Lower leg skin (tissue), 4 donors: ENCODE results near the gene TLNRD1. TPM values are rescaled to one million over a fixed set of nuclear protein-coding genes. Genes with fewer than 3 reads are reported as not detected.

Experiments used
- DNase-seq, 2 donors: peaks; one replicate each; pipeline ENCODE4 v3.0.0-alpha.2; 2019; ENCODE audit warnings: low spot score in 2 of 2
- H3K4me3 ChIP-seq: fragments of 200-600 bp; sonication (generic); 2 replicates; pipeline ENCODE4 v1.5.1; 2017; ENCODE audit warnings: mild to moderate bottlenecking, low read depth; ENCODE audit not compliant: poor library complexity, severe bottlenecking
- POLR2A ChIP-seq, 2 donors: fragments of 450-650 bp; IDR thresholded peaks; one replicate each; pipeline ENCODE4 v1.6.1; 2016 to 2017; ENCODE audit warnings: antibody characterized with exemption in 2 of 2, mild to moderate bottlenecking in 1 of 2, moderate library complexity in 1 of 2
- WGBS, 2 donors: methylation state at CpG; one replicate each; pipeline ENCODE4 v1.1.5; 2018; 5-methylcytosine and 5-hydroxymethylcytosine counted together
- intact Hi-C: fragments of 100-400 bp; cut with DNase I; formaldehyde crosslinking; loops from one replicate; pipeline ENCODE4 v1.15.0; 2023; ENCODE audit warnings: low total_unique reads
- total RNA-seq, 4 donors: library from RNA; depleted of rRNA; stranded (reverse); fragments of >200 nt; gene quantifications; one replicate each; pipeline ENCODE4 v1.1.0, GENCODE V29; 2016
- TF ChIP-seq, protein P1 (sequence below), 3 donors: fragments of 450-650 bp; IDR thresholded peaks; one replicate each; pipeline ENCODE4 v1.5.1; 2016; ENCODE audit warnings: antibody characterized with exemption in 3 of 3, mild to moderate bottlenecking in 3 of 3, moderate library complexity in 2 of 3

The TLNRD1 gene
- total RNA-seq, 4 donors from 2014 or later: 7.3 to 15.0 (median 12.1) TPM

DNA sequence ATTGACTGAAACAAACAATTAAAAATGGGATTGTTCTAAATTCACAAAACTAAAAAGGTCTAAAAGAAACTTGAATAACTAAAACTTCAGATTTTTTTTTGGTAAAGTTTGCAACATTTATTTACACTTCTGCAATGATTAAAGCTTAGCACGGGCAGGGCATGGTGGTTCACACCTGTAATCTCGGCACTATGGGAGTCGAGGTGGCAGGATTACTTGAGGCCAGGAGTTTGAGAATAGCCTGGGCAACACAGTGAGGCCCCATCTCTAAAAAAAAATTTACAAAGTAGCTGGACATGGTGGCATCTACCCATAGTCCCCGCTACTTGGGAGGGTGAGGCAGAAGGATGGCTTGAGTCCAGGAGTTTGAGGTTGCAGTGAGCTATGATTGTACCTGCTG is 31.6 kb downstream of the TLNRD1 start:
- WGBS, 2 donors: 61 to 66% methylated on average over 4 of the region's 4 CpGs
- no peak for DNase-seq
- H3K4me3 ChIP-seq: no peak overlapping the region
- intact Hi-C loops: no loop called here
- no peak for TF ChIP-seq POLR2A (IDR thresholded peaks at IDR 0.05)
- TF ChIP-seq, protein P1, sequence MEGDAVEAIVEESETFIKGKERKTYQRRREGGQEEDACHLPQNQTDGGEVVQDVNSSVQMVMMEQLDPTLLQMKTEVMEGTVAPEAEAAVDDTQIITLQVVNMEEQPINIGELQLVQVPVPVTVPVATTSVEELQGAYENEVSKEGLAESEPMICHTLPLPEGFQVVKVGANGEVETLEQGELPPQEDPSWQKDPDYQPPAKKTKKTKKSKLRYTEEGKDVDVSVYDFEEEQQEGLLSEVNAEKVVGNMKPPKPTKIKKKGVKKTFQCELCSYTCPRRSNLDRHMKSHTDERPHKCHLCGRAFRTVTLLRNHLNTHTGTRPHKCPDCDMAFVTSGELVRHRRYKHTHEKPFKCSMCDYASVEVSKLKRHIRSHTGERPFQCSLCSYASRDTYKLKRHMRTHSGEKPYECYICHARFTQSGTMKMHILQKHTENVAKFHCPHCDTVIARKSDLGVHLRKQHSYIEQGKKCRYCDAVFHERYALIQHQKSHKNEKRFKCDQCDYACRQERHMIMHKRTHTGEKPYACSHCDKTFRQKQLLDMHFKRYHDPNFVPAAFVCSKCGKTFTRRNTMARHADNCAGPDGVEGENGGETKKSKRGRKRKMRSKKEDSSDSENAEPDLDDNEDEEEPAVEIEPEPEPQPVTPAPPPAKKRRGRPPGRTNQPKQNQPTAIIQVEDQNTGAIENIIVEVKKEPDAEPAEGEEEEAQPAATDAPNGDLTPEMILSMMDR (IDR thresholded peaks at IDR 0.05): no peak

DNA sequence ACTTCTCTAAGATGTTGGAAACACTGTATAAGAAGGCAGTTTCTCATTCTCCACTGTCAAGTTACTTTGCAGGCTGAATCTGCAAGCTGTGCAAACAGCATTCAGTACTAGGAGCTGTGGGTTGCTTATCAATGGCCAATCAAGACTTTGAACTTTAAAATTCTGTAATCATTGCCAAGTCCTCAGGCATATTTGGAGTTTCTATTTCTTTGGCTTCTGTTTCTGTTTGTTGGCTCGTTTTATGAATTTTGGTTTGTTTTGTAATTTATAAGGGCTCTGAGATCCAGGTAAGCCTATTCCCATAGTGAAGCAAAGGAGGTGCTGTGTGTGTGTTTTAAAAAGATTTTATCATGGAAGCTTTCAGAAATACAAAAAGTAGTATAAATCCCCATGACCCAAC is 32.1 kb downstream of the TLNRD1 start:
- whole genome bisulfite sequencing, 2 donors: 13 to 20% methylated on average over 1 of the region's 1 CpG
- H3K4me3 ChIP-seq: no peak overlapping the region
- intact Hi-C loops: no loop called here
- no peak for DNase-seq
- no peak for TF ChIP-seq POLR2A (IDR thresholded peaks at IDR 0.05)
- TF ChIP-seq, protein P1 (IDR thresholded peaks at IDR 0.05): no peak

DNA sequence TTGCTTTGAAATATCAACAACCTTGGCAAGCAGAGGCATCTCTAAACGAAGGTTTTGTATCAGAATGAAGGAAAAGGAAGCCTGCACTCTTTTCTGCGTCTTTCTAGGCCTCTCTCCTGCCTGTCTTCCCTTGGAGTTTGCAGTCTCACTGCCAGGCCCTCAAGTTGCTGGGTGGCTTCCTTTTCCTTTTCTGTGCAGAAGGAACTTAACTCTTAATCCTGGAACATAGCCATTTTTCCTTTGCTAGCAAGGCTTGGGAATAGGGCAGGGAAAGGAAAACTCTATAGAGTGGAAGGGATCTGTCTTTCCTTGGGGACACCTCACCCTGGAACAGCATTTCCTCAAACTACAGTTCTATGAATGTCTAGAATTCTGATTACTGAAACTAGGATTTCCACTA is 32.8 kb downstream of the TLNRD1 start:
- WGBS, 2 donors: 32 to 40% methylated on average over 2 of the region's 2 CpGs
- intact Hi-C loops: no loop called here
- H3K4me3 ChIP-seq: no peak overlapping the region
- TF ChIP-seq POLR2A (IDR thresholded peaks at IDR 0.05): no peak
- TF ChIP-seq, protein P1 (IDR thresholded peaks at IDR 0.05): no peak
- DNase-seq: no peak

DNA sequence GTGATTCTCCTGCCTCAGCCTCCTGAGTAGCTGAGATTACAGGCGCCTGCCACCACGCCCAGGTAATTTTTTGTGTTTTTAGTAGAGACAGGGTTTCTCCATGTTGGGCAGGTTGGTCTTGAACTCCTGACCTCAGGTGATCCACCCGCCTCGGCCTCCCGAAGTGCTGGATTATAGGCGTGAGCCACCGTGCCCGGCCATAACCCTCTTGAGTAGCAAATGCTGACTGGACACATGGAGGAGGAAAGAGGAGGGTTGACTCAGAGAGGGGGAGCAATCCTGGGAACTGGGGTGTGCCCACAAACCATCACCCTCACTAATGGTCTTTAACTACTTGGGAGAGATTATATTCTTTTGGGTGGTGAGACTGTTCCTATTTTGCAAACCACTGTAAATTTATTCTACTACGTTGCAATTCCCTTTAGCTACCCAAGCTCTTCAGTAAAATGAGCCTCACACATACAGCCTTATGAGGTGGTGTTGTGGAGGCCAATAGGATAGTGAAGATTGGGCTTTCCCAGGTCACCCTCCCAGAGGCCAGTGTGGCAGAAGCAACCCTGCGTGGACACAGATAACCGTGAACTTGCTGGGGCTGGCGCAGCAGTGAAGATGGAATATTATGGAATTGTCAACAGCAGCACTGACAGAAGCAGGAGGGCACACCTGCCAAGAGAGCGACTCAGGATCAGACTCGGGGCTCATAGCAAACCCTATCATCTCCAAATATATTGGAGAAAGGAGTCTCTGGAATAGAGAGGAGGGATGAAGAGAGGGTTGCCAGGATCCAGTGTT is 37.4 kb downstream of the TLNRD1 start:
- no peak for DNase-seq
- TF ChIP-seq POLR2A (IDR thresholded peaks at IDR 0.05): no peak
- TF ChIP-seq, protein P1 (IDR thresholded peaks at IDR 0.05): no peak
- no peak overlapping the region for H3K4me3 ChIP-seq
- 95% methylated on average over 14 of the region's 14 CpGs for WGBS, 2 donors
- intact Hi-C loops: no loop called here

DNA sequence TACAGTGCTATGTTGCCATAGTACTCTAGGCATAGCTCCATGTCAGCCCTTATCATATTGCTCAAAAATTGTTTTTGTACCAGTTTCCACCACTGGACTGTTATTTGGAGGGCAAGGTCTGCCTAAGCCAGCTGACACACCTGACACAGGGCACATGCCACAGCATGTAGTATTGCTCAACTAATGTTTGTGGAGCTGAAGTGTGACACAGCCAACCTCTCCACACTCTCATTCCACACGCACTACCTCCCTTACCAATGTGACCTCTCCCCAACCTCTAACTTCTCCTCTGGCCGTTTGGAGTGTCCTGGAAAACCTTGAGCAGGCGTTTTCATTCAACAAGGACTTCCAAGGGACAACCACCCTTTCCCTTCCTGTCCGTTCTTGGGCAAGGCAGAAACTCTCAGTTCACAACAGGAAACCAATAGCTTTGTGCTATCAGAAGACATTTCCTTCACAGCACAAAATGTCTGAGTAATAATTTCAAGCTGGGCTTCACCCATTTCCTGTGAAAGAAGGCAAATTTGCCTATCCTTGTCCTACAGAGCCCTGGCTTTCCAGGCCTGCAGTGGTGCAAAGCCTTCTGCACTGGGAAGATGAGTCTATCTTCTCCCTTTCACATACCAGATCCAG is 38.4 kb downstream of the TLNRD1 start:
- intact Hi-C loops: no loop called here
- WGBS, 2 donors: 44 to 50% methylated on average over 4 of the region's 4 CpGs
- no peak for DNase-seq
- no peak for TF ChIP-seq POLR2A (IDR thresholded peaks at IDR 0.05)
- TF ChIP-seq, protein P1 (IDR thresholded peaks at IDR 0.05): no peak
- H3K4me3 ChIP-seq: no peak overlapping the region
